GM19372 (cell line): ENCODE results near the gene MYADML2.
"Not testable (repeated sequence)": the region's sequence is repeated elsewhere in the genome, so short reads cannot be mapped to it uniquely, and the experiment has no call there.

Source experiments
- ATAC-seq: cut with Tn5 transposase; IDR thresholded peaks from one replicate; pipeline ENCODE4 v1.9.1; 2021; ENCODE audit warnings: mild to moderate bottlenecking, low read depth, moderate library complexity; ENCODE audit not compliant: unreplicated experiment

MYADML2 gene

DNA sequence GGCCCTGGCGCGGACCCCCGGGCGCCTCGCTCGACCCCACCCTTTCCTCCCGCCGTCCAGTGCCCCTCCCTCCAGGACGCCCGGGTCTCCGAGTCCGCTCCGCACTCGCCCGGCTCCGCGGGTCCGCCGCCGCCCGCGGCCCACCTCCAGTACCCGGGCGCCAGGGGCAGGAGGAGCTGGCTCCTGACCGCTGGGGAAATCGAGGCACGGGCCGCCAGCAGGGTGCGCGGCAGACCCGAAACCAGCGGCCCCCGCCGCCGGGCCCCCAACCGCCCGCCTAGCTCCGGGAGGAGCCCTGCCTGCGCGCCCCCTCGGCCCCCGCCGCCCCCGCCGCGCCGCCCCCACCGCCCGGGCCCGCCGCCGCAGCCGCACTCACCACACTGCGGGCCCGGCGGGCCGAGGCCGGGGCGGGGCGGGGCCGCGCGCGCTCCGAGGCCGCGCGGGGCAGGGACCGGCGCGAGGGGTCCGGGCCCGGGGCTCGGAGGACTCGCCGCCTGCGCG, 19.8 kb downstream of the MYADML2 start:
- peak; percentile 15 for ATAC-seq

DNA sequence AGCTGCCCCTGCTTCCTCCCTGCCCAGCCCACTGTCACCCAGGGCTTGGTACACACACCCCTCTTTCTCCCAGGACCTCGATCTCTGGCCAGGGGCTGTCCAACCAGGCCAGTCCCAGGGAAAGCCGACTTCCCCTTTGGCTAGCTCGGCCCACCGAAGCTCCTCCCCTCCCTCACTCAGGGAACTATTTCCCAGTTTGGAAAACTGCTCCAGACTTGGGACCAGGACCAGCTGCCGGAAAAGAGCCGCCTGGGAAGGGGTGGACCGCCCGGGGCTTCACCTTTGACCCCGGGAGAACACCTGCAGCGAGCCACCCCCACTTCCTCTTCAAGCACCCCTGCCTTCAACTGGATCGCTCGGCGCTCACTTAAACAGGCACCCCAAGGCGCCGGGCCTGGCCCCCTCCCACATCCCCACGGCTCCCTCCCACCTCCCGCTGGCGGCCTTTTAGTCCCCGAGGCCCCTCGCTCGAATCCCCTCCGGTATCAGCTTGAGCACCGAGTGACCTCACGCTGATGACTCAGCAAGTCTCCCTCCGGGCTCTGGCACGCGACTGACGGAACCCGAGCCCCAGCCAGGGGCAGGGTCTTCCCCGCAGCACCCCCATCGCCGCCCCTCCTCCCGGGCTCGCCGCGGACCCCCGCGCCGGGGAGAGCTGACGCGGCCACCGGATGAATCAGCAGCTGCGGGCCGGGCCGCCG, 20.4 kb downstream of the MYADML2 start:
- ATAC-seq = peak; percentile 14

DNA sequence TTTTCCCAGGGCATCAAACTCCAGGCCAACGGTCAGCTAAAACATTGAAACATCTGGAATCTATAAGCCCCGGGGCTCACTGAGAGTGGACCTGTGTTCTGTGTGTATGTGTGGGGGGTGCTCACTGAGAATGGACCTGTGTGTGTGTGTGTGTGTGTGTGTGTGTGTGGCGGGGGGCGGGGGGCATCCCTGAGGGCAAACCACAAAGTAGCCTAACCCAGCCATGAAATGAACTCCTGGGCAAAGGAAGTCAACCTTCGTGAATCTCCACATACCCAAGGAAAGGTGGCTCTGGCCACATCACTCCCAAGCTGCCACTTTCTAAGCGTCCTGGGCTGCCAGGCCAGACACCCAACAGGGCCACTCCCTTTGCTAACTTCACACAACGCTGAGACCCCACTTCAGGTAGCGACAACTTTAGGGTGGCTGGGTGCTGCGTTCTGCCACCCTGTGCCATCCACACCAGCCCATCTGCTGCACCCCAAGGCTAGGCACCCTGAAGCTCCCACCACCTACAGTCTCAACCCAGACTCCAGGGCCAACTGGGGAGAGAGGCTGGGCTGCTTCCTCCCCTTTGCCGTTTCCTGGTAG, 21.1 kb downstream of the MYADML2 start:
- no peak for ATAC-seq

DNA sequence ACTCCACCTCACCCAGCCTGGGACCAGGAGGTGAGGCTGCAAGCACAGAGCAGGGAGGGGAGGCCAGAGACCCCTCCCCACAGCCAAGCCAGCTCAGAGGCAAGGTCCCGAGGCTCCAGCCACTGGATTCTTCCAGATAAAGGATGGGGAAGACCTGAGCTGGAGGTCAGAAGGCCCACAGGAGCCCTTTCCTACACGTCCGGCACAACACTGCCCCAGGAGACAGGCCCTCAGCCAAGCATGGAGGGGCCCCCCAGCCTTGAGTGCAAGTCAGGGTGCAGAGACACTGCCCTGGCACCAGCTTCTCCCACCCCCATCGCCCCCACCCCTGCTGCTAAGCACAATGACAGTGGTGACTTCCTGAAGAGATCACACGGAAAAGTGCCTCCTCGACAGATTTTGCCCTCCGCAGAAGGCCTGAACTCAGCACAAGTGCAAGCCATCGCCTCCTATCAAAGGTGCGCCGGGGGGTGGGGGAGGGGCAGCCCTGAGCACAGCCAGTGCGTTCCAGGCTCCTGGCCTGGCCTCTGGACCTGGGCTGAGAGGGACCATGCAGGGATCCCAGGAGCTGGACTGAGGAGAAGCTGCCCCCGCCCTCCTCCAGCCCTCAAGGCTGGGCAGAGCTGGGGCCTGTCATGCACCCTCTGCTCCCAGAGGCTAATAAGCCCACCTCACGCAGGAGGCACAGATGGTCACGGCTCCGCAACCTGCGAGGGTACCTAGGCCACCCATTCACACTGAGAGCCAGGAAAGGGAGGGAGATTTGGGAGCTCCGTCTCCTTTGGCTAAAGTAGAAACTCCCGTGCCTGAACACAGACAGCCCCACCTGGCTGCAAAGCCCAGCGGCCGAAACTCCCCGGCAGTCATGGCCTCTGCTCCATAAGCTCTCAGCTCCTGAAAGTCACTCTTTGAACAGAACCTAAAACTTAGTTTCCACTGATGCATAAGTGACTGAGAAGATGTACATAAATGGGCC, 22.2 kb downstream of the MYADML2 start:
- ATAC-seq = no peak

DNA sequence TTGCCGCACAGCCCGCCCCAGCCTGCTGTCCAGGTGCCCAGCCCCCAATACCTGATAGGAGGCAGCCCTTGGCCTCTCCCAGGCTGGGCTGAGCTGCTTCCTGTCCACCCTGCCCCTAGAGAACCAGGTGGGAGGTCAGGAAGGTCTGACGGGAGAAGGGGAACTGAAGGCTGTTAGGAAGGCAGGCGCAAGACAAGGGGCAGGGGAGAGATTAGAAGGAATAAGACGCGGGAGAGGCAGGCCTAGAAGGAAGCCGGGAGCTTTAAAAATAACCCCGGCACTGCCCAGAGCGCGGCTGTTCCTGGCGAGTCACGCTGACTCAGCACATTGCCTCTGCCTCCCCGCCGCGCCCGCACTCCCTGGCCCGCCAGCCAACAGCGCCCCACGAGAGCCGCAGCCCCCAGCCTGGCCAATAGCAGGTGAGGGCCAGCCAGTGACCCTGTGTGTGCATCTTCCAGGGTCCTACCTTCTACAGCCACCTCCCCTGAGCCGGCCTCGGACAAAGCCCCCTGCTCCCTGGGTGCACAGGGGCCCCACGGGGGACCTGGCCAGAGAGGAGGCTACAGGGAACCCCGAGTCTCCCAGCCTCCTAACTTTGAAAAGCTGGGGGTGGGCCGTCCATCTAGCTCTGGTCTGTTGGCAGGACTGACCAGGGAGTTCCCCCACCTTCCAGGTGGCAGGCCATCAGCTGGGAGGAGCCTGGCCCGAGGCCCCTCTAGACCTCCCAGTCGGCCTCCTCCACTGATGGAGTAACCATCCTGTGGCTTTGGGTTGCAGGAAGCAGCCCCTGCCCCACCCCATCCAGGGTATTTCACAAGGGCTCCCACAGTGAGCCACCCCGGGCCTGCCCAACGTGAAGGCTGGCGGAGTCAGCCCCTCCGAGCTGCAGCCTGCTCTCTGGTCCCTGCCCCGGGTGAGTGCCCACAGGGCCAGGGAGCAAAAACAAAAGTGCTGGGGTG, 23.5 kb downstream of the MYADML2 start:
- no peak for ATAC-seq

DNA sequence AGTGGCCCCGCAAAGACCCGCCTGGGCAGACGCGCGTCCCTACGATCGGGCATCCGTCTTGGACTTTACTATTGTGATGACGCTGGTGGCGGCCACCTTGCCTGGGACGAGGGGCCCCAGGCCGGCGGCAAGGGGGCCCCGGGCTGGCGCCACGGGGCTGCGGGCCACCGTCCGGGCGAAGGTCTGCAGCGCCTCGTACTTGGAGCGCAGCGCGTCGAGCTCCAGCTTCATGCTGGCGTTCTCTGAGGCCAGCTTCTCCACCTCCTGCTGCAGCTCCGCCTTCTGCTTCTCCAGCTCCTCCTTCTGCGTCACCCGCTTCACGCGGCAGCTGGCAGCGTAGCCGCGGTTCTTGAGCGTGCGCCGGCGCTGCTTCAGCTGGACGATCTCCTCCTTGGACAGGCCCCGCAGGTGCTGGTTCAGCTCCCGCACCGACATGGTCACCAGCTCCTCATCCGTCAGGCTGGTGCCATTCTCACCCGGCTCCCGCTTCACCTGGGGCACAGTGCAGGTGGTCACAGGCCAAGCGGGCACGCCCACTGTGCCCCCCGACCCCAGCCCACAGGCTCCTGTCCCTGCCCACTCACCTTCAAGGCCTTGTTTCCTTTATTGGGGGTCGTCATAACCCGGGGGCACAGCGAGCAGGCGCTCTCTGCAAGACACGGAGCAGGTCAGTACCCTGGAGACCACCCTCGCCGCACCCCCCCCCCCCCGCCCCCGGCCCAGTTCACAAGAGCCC, 24.3 kb downstream of the MYADML2 start:
- no peak for ATAC-seq

DNA sequence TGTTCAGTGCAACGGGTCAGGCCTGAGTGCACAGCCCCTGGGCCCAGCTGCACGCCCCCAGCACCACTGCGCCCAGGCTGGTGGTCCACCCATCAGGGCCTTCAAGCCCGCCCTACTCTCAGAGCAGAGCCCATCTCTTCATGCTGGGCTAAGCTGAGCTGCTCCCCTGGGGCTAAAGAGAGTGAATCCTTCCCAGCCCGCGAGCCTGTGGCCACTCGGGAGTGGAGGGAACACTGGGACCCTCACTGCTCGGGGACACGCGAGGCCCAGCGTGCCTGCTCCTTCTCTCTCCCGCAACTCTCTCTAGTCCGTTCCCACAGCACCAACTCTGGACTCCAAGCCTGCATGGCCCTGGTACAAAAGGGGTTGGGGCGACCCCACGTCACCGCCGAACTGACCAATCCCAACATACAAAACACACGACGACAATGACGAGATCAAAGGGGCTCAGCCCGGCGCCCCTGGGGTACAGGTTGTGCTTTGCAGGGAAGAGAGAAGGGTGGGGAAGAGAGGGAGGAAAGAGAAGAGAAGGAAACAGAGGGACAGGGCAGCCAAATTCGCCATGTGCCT, 25.0 kb downstream of the MYADML2 start:
- ATAC-seq = no peak

DNA sequence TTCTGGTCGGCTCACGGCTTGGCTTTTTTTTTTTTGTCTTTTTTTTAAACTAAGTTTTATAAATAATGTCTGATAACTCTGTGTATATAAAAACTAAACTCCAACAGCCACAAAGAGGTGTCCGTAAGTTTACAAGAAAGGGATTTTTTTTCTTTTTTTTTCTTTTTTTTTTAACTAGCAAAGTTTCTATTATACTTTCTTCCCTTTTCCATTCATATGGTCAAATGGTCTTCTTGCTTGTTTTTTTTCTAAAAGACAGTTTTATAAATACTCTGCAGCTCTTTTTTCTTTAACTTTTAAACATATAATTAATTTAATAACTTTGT, 25.5 kb downstream of the MYADML2 start:
- no peak for ATAC-seq

DNA sequence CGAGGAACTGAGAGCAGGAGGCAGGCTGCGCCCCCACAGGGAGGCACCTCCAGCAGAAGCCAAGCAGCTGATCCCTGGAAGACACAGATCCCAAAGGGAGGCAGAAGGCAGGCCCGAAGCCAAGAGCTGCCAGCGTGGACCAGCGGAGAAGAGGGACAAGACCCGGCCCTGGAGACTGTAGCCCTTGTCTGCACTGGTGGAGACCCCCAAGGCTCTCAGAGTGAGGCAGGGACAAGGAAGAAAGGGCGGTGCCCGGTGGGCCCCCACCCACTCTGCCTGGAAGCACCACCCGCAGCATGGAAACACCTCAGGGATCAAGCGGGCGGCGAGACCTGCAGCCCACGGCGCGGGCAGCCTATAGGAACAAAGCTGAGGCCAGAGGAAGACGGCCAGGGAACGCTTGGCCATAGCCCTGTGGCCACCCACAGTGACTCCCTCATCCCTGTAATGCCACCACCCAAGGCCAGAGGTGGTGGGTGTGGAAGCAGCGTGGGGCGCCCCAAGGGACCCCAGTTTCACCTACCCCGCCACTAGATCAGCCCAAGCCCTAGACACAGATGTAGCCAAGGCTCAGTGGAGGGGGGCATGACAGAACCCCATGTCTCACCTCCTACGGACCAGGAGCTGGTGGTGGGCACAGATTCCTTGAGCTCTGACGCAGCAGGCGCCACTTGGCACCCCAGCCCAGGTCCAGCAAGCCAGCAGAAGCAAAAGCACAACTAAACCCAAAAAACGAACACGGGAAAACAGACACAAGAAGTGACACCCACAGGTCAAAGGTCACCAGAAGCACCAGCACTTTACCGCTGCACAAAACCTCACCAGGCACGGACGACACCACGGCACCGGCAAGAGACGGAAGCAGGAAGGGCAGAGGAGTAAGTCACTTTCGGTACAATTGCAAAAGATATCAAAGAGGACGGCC, 26.2 kb downstream of the MYADML2 start:
- no peak for ATAC-seq

DNA sequence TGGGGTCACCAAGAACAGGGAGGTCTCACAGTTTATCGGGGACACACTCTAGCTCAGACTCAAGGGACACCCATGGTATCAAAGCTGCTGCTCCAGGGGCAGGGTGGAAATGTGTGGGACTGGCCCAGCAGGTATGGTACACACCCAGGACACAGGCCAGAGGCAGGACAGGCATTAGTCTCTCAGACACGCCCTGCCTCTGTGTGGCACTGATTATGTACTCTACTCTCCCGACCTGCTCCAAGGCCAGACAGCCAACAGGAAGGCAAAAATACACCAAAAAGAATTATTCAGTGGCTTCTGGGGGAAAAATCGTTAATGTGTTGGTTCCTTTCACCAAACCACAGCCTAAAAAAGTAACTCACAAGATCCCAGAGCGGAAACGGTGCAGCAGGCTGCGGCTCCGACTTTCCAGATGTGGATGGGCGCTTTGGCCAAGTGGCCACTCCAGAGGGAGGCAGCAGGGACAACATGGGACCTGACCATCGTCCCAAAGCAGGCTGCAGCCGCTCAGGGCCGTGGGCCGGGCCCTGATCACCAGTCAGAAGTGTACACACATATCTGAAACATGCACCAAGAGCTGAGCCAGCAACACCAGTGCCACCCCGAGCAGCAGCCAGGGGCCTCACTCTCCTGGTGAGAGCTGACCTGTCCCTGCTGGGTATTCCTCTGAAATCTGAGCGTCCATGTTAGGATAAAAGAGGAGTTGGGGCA, 28.0 kb downstream of the MYADML2 start:
- ATAC-seq = no peak

DNA sequence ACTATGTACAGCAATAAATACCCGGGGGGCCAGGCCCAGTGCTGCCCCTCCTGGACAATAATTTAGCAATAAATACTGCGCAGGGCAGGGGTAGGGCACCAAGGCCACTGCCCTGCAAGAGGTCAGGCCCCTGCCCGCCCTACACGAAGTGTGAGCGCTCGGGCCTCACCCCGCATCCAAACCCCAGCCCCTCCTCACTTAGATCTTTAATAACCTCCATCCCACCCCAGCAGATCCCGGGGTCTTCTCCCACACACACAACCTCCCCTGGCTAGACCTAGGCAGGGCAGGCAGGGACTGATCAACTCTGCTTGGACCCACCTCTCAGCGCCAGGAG, 28.7 kb downstream of the MYADML2 start:
- not testable (repeated sequence) for ATAC-seq

DNA sequence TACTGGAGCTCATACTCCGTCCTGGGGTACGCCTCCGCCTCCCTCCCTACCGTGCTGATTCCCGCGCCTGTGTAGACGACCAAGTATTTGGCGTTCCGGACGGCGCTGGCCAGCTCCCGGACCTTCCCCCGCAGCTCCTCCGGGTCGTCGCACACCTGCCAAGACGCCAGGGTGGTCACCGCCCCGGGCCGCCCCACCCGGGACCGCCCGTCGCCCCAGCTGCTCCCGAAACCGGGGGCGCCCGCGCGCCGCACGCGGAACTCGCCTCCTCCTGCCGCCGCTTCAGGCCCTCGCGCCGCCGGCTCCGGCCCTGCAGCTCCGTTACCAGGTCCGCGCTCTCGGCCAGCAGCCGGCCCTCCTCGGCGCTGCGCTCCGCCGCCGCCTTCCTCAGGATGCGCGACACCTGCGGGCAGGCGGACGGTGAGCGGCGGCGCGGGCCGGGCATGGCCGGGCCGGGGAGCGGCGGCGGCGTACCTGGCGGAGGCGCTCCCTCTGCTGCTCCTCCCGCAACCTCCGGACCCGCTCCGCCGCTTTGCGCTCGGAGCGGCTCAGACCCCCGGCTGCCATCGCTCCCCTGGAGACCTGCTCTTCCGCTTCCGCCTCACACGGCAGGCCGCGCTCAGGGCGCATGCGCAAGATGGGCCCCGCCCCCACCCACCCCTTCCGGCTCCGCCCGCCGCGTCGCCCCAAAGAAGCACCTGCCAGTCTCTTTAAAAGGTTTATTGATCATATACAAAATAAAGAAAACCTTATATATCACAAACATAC, 29.3 kb downstream of the MYADML2 start, which contains the start of gene SIRT7:
Gene SIRT7, minus strand, starts transcription at position 612 of the 768 bp plus-strand sequence. Its CDS starts 45 bp downstream, at position 567.
- peak; percentile 81 for ATAC-seq

DNA sequence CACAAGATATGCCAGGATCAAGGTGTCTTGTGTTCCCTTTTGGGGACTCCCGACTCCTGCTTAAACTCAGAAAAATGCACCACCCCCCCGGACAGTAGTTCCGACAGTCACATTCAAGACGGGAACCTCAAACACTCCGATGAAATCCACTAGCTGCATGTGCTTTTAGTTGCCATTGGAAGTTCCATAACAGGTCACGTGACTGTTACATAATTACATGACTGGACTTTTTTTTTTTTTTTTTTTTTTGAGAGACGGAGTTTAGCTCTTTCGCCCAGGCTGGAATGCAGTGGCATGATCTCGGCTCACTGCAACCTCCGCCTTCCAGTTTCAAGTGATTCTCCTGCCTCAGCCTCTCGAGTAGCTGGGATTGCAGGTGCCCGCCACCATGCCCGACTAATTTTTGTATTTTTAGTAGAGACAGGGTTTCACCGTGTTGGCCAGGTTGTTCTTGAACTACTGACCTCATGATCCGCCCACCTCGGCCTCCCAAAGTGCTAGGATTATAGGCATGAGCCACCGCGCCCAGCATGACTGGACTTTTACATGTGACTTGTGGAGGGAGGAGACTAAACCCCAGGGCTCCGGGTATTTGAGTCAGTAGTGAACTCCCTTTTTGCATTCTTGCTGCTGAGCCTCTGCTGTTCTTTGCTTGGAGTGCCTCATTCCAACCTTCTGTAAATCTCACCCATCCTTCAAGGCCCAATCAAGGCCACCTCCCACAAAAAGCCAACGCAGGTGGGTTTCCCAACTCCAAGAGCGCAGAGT, 30.6 kb downstream of the MYADML2 start:
- ATAC-seq = no peak

DNA sequence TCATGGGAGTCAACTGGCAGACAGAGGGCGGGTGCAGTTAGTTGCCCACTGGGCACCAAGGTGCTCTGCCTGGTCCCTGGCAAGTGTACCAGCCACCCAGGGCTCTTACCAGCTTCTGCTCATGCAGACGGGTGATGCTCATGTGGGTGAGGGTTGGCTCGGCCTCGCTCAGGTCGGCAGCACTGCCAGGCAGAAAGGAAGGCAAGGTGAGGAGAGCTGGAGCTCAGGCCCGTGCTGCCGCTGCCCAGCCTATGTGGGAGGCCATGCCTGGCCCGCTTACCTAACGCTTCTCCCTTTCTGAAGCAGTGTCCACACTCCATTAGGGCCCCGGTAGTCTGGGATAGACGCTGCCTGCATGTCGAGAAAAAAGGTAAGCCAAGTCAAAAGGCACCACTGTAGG, 31.7 kb downstream of the MYADML2 start:
- ATAC-seq = no peak

DNA sequence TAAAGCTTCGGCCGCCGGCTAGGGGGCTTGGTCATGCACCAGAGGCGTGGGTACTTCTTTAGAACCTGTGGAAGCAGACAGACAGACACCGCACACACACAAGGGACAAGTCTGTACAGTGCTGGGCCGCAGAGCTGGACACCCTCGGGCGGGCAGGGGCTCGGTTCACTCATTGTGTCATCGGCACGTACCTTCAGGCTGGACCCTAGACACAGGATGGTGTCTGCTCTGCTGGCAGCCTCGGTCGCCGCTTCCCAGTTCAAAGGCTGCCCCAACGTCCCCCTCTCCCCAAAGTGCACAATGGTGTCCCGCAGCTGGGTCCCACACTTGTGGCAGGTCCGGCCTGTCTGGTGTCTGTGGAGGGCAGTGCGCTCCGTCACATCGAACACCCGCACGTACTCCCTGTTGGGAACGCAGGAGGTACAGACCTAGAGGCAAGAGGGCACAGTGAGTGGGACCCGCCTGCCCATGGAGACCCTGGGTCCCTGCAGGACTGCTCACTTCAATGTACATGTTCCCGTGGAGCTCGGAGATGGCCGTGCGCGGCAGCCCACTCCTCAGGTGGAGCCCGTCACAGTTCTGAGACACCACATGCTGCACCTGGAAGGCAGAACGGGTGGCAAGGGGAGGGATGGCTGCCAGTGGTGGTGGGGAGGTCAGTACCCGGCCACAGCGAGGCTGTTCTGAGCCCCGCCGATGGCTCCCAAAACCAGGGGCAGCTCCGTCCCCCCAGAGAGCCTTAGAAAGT, 32.8 kb downstream of the MYADML2 start:
- ATAC-seq = no peak
